ENCODE data around the gene ZNF609. TPM values are rescaled to one million over a fixed set of nuclear protein-coding genes. Genes with fewer than 3 reads are reported as not detected.

ZNF609 gene
- total and polyA plus RNA-seq, 2 of the 13 experiments (the other 11 are each of a cell fraction or from before 2014, with no cell fraction given) = 8.9 to 9.9 TPM

DNA sequence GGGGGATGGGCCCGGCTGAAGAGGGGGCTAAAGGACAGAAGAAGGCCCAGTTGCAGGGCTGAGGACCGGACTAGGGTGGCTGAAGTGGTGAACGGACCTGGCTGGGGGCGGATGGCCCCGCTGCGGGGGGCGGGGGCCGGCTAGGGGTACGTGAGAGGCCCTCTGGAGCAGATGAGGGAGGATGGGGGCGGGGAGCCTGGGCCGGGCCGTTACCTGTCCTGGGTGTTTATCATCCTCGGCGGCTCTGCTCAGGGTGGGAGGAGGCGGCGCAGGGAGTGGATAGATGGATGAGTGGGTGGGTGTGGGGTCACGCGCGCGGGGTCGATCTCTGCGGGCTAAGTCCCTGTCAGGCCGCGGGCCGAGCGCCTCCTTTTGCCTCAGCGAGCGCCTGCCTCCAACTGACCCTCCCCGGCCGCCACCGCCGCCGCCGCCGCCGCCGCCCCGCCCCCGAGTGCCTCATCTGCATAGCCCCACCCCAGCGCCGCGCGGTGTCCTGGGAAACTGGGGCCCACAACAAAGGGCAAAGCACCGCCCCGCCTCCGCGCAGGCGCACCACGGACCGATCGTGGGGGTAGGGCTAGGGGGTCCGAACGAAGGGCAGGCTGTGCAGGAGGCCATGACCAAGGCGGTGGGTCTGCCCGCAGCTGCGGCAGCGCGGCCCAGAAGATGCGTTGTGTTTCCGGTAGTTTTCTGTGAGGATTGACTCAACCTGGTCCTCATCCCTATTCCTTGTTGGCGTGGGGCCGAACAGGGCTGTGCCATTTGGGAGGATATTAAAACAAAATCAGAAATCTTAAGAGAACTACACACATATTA, 242.6 kb downstream of the ZNF609 start (continued):
- TF ChIP-seq SOX6 (IDR thresholded peaks at IDR 0.05) (no peak), SOX6 (CRISPR knock-in tag; IDR thresholded peaks at IDR 0.05) (peak; percentile 45; the same call in 1 of the 2 replicates), SP4 (CRISPR knock-in tag; IDR thresholded peaks at IDR 0.05) (peak; percentile 80; the same call in 1 of the 2 replicates), DNMT1 (CRISPR knock-in tag; IDR thresholded peaks at IDR 0.05) (0 out of 2 replicates have a peak, but pooled peaks have one; percentile 17), ZNF83 (CRISPR knock-in tag; IDR thresholded peaks at IDR 0.05; ENCODE audit: borderline replicate concordance) (no peak), CHCHD3 (CRISPR knock-in tag; IDR thresholded peaks at IDR 0.05) (0 out of 2 replicates have a peak, but pooled peaks have one; percentile 62), ZNF274 (CRISPR knock-in tag; IDR thresholded peaks at IDR 0.05) (peak; percentile 63; the same call in 1 of the 2 replicates), LCORL (IDR thresholded peaks at IDR 0.05) (no peak), LCORL (CRISPR knock-in tag; IDR thresholded peaks at IDR 0.05) (no peak), HNF4G (IDR thresholded peaks at IDR 0.05; ENCODE audit: borderline replicate concordance, low read depth, low read length) (0 out of 2 replicates have a peak, but pooled peaks have one; percentile 37), HNF4G (CRISPR knock-in tag; IDR thresholded peaks at IDR 0.05; ENCODE audit: borderline replicate concordance, low read depth) (peak; percentile 36; the same call in 1 of the 2 replicates), ZNF446 (CRISPR knock-in tag; IDR thresholded peaks at IDR 0.05) (no peak), ZNF788 (CRISPR knock-in tag; IDR thresholded peaks at IDR 0.05; ENCODE audit: borderline replicate concordance) (no peak; the same call in 1 of the 2 replicates), HOXA3 (CRISPR knock-in tag; IDR thresholded peaks at IDR 0.05) (peak; percentile 66; the same call in 1 of the 2 replicates), YEATS4 (CRISPR knock-in tag; IDR thresholded peaks at IDR 0.05; ENCODE audit: borderline replicate concordance) (0 out of 2 replicates have a peak, but pooled peaks have one; percentile 51), ZFY (CRISPR knock-in tag; IDR thresholded peaks at IDR 0.05) (peak; percentile 82), IKZF4 (CRISPR knock-in tag; IDR thresholded peaks at IDR 0.05; ENCODE audit: borderline replicate concordance, low read depth, not compliant biosample characterization) (peak; percentile 82), ZFP36L1 (CRISPR knock-in tag; IDR thresholded peaks at IDR 0.05) (no peak), ZSCAN31 (CRISPR knock-in tag; IDR thresholded peaks at IDR 0.05; ENCODE audit: low read depth) (peak; percentile 43; the same call in 1 of the 2 replicates), KMT2B (CRISPR knock-in tag; IDR thresholded peaks at IDR 0.05) (peak; percentile 54; the same call in 1 of the 2 replicates)
- TF ChIP-seq, protein P1, sequence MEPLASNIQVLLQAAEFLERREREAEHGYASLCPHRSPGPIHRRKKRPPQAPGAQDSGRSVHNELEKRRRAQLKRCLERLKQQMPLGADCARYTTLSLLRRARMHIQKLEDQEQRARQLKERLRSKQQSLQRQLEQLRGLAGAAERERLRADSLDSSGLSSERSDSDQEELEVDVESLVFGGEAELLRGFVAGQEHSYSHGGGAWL (CRISPR knock-in tag; IDR thresholded peaks at IDR 0.05) = peak; percentile 75
- TF ChIP-seq, protein P2, sequence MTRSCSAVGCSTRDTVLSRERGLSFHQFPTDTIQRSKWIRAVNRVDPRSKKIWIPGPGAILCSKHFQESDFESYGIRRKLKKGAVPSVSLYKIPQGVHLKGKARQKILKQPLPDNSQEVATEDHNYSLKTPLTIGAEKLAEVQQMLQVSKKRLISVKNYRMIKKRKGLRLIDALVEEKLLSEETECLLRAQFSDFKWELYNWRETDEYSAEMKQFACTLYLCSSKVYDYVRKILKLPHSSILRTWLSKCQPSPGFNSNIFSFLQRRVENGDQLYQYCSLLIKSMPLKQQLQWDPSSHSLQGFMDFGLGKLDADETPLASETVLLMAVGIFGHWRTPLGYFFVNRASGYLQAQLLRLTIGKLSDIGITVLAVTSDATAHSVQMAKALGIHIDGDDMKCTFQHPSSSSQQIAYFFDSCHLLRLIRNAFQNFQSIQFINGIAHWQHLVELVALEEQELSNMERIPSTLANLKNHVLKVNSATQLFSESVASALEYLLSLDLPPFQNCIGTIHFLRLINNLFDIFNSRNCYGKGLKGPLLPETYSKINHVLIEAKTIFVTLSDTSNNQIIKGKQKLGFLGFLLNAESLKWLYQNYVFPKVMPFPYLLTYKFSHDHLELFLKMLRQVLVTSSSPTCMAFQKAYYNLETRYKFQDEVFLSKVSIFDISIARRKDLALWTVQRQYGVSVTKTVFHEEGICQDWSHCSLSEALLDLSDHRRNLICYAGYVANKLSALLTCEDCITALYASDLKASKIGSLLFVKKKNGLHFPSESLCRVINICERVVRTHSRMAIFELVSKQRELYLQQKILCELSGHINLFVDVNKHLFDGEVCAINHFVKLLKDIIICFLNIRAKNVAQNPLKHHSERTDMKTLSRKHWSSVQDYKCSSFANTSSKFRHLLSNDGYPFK (CRISPR knock-in tag; IDR thresholded peaks at IDR 0.05; ENCODE audit: borderline replicate concordance) = peak; percentile 30; the same call in 1 of the 2 replicates
- TF ChIP-seq, protein P3, sequence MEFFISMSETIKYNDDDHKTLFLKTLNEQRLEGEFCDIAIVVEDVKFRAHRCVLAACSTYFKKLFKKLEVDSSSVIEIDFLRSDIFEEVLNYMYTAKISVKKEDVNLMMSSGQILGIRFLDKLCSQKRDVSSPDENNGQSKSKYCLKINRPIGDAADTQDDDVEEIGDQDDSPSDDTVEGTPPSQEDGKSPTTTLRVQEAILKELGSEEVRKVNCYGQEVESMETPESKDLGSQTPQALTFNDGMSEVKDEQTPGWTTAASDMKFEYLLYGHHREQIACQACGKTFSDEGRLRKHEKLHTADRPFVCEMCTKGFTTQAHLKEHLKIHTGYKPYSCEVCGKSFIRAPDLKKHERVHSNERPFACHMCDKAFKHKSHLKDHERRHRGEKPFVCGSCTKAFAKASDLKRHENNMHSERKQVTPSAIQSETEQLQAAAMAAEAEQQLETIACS (CRISPR knock-in tag; IDR thresholded peaks at IDR 0.05) = no peak
- TF ChIP-seq, protein P4, sequence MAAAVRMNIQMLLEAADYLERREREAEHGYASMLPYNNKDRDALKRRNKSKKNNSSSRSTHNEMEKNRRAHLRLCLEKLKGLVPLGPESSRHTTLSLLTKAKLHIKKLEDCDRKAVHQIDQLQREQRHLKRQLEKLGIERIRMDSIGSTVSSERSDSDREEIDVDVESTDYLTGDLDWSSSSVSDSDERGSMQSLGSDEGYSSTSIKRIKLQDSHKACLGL (CRISPR knock-in tag; IDR thresholded peaks at IDR 0.05) = no peak
- TF ChIP-seq, protein P5, sequence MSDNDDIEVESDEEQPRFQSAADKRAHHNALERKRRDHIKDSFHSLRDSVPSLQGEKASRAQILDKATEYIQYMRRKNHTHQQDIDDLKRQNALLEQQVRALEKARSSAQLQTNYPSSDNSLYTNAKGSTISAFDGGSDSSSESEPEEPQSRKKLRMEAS (IDR thresholded peaks at IDR 0.05) = peak; percentile 77
